ENCODE data around the gene UBE2D4. TPM values are rescaled to one million over a fixed set of nuclear protein-coding genes. Genes with fewer than 3 reads are reported as not detected.
A peak's percentile ranks its signal among the peaks of the same experiment; 100 is the strongest.
"Not testable (repeated sequence)": the region's sequence is repeated elsewhere in the genome, so short reads cannot be mapped to it uniquely, and the experiment has no call there.

Gene UBE2D4
- total RNA-seq, 1 donor from 2014 or later: 15.6 TPM

- no peak overlapping the region for H3K27ac Mint-ChIP-seq (ENCODE audit: unreplicated experiment)
- DNase-seq (ENCODE audit: low read depth, low spot score): peak; percentile 5
- no peak overlapping the region for H3K4me3 Mint-ChIP-seq
- peaks cover 11% of the 10 kb centered on the region for H3K36me3 Mint-ChIP-seq (ENCODE audit: low read depth)
- no peaks in the 10 kb centered on the region for H3K9me3 Mint-ChIP-seq
- H3K27me3 Mint-ChIP-seq (ENCODE audit: low read depth): no peaks in the 10 kb centered on the region
- H3K4me1 Mint-ChIP-seq: no peaks in the 10 kb centered on the region
- peak; percentile 56 for TF ChIP-seq CTCF (conservative IDR thresholded peaks at IDR 0.05)
Observed at GRCh38 chr7:43954524-43955228, 28.4 kb downstream of the UBE2D4 start.

- no peak for TF ChIP-seq CTCF (conservative IDR thresholded peaks at IDR 0.05)
- H3K9me3 Mint-ChIP-seq: no peaks in the 10 kb centered on the region
- peaks cover 24% of the 10 kb centered on the region for H3K36me3 Mint-ChIP-seq (ENCODE audit: low read depth)
- H3K4me1 Mint-ChIP-seq: no peaks in the 10 kb centered on the region
- no peak overlapping the region for H3K4me3 Mint-ChIP-seq
- H3K27me3 Mint-ChIP-seq (ENCODE audit: low read depth): no peaks in the 10 kb centered on the region
- H3K27ac Mint-ChIP-seq (ENCODE audit: unreplicated experiment): no peak overlapping the region
- DNase-seq (ENCODE audit: low read depth, low spot score): no peak
Observed at GRCh38 chr7:43956027-43956426, 29.8 kb downstream of the UBE2D4 start.

- DNase-seq (ENCODE audit: low read depth, low spot score): no peak
Observed at GRCh38 chr7:43960933-43961332, 34.7 kb downstream of the UBE2D4 start.

GRCh38 chr7:43966392-43966791 lies 40.2 kb downstream of the UBE2D4 start:
- H3K27me3 Mint-ChIP-seq (ENCODE audit: low read depth); H3K4me1 Mint-ChIP-seq; DNase-seq (ENCODE audit: low read depth, low spot score); H3K36me3 Mint-ChIP-seq (ENCODE audit: low read depth); H3K4me3 Mint-ChIP-seq; H3K9me3 Mint-ChIP-seq; H3K27ac Mint-ChIP-seq (ENCODE audit: unreplicated experiment): not testable (repeated sequence)

More at GRCh38 chr7:43960933-43961332, 34.7 kb downstream of the UBE2D4 start:
- H3K4me3 Mint-ChIP-seq: no peak overlapping the region
- no peak for TF ChIP-seq CTCF (conservative IDR thresholded peaks at IDR 0.05)
- no peaks in the 10 kb centered on the region for H3K9me3 Mint-ChIP-seq
- H3K27me3 Mint-ChIP-seq (ENCODE audit: low read depth): no peaks in the 10 kb centered on the region
- peaks cover 18% of the 10 kb centered on the region for H3K36me3 Mint-ChIP-seq (ENCODE audit: low read depth)
- H3K4me1 Mint-ChIP-seq: no peaks in the 10 kb centered on the region
- H3K27ac Mint-ChIP-seq (ENCODE audit: unreplicated experiment): no peak overlapping the region

- H3K4me3 Mint-ChIP-seq; H3K4me1 Mint-ChIP-seq; H3K27ac Mint-ChIP-seq (ENCODE audit: unreplicated experiment); DNase-seq (ENCODE audit: low read depth, low spot score); H3K27me3 Mint-ChIP-seq (ENCODE audit: low read depth); H3K36me3 Mint-ChIP-seq (ENCODE audit: low read depth); H3K9me3 Mint-ChIP-seq: not testable (repeated sequence)
Observed at GRCh38 chr7:43968172-43969040, 42.2 kb downstream of the UBE2D4 start.

- H3K36me3 Mint-ChIP-seq (ENCODE audit: low read depth); DNase-seq (ENCODE audit: low read depth, low spot score); H3K4me3 Mint-ChIP-seq; H3K9me3 Mint-ChIP-seq; H3K4me1 Mint-ChIP-seq; H3K27ac Mint-ChIP-seq (ENCODE audit: unreplicated experiment); H3K27me3 Mint-ChIP-seq (ENCODE audit: low read depth): not testable (repeated sequence)
Observed at GRCh38 chr7:43969586-43969985, 43.4 kb downstream of the UBE2D4 start.

GRCh38 chr7:43970698-43971097 lies 44.5 kb downstream of the UBE2D4 start:
- not testable (repeated sequence) for H3K36me3 Mint-ChIP-seq (ENCODE audit: low read depth); H3K27ac Mint-ChIP-seq (ENCODE audit: unreplicated experiment); H3K9me3 Mint-ChIP-seq; DNase-seq (ENCODE audit: low read depth, low spot score); H3K27me3 Mint-ChIP-seq (ENCODE audit: low read depth); H3K4me3 Mint-ChIP-seq; H3K4me1 Mint-ChIP-seq

GRCh38 chr7:43974033-43974573 lies 47.9 kb downstream of the UBE2D4 start:
- not testable (repeated sequence) for H3K4me3 Mint-ChIP-seq; H3K36me3 Mint-ChIP-seq (ENCODE audit: low read depth); H3K27ac Mint-ChIP-seq (ENCODE audit: unreplicated experiment); H3K4me1 Mint-ChIP-seq; H3K27me3 Mint-ChIP-seq (ENCODE audit: low read depth); DNase-seq (ENCODE audit: low read depth, low spot score); H3K9me3 Mint-ChIP-seq

GRCh38 chr7:43974725-43975482 lies 48.7 kb downstream of the UBE2D4 start:
- not testable (repeated sequence) for H3K36me3 Mint-ChIP-seq (ENCODE audit: low read depth); H3K9me3 Mint-ChIP-seq; H3K27ac Mint-ChIP-seq (ENCODE audit: unreplicated experiment); H3K4me3 Mint-ChIP-seq; DNase-seq (ENCODE audit: low read depth, low spot score); H3K4me1 Mint-ChIP-seq; H3K27me3 Mint-ChIP-seq (ENCODE audit: low read depth)

Measured in neural crest cell (in vitro differentiated cells).